Right lobe of liver (tissue), 6 donors: ENCODE measurements around the gene ANXA3. TPM values are rescaled to one million over a fixed set of nuclear protein-coding genes. Genes with fewer than 3 reads are reported as not detected.
A peak's percentile ranks its signal among the peaks of the same experiment; 100 is the strongest.

Experiments
- ATAC-seq, 4 donors: fragments of 200-7000 bp; cut with Tn5 transposase; one replicate each; pipeline ENCODE4 v1.9.1; 2020; ENCODE audit warnings: mild to moderate bottlenecking in 4 of 4, moderate library complexity in 4 of 4
- DNase-seq, 3 donors: peaks; one replicate each; pipeline ENCODE4 v3.0.0-alpha.2; 2020
- H3K27ac ChIP-seq, 3 donors: fragments of 200-600 bp; one replicate each; pipeline ENCODE4 v1.8.0; 2022
- H3K27me3 ChIP-seq, 2 donors: fragments of 200-600 bp; one replicate each; pipeline ENCODE4 v1.8.0; 2022
- H3K36me3 ChIP-seq, 4 donors: fragments of 200-600 bp; sonication (generic) in 1 of 4; one replicate each; pipeline versions ENCODE4 v1.5.1 to v1.8.0; 2017 to 2022; ENCODE audit warnings: control low read depth in 1 of 4
- H3K4me1 ChIP-seq, 4 donors: fragments of 200-600 bp; sonication (generic) in 1 of 4; one replicate each; pipeline versions ENCODE4 v1.5.1 to v1.8.0; 2017 to 2022; ENCODE audit warnings: control low read depth in 1 of 4
- H3K4me3 ChIP-seq, 3 donors: fragments of 200-600 bp; one replicate each; pipeline ENCODE4 v1.8.0; 2022
- H3K9me3 ChIP-seq, 4 donors: fragments of 200-600 bp; sonication (generic) in 1 of 4; one replicate each; pipeline versions ENCODE4 v1.5.1 to v1.8.0; 2017 to 2022; ENCODE audit warnings: control low read depth in 1 of 4
- CTCF ChIP-seq, 4 donors: fragments of 200-600 bp in 3 of 4; fragments of 450-650 bp in 1 of 4; IDR thresholded peaks; one replicate each; pipeline versions ENCODE4 v1.5.1 to v1.8.0; 2016 to 2022; ENCODE audit warnings: antibody characterized with exemption in 4 of 4, mild to moderate bottlenecking in 2 of 4
- POLR2A ChIP-seq: fragments of 450-650 bp; IDR thresholded peaks from one replicate; pipeline ENCODE4 v1.6.1; 2017; ENCODE audit warnings: antibody characterized with exemption, mild to moderate bottlenecking
- WGBS: methylation state at CpG from one replicate; pipeline ENCODE4 v1.1.6; 2018; ENCODE audit warnings: low coverage, low lambda C conversion rate; ENCODE audit not compliant: insufficient coverage; ENCODE audit errors: missing lambda C conversion rate; 5-methylcytosine and 5-hydroxymethylcytosine counted together
- intact Hi-C, 2 donors: fragments of 100-400 bp; cut with DNase I; formaldehyde crosslinking; loops; one replicate each; pipeline versions ENCODE4 v1.11.2 to v1.14.1; 2022
- total RNA-seq, 6 experiments: library from RNA; depleted of rRNA in 2 of 6; stranded (reverse); fragments of >200 nt in 2 of 6; fragmentation: NEBNext Ultra II Directional in 3 of 6; extraction: Animal tissue kit (Norgen Biotek cat#: 25700) in 3 of 6; gene quantifications; one replicate each; pipeline versions ENCODE4 v1.1.0 to v1.2.4, GENCODE V29; 2016 to 2023
- donor health status: DM: no; HTN: yes; CAD: no.
- donor health status: DM: no; HTN: no; CAD: no.
- donor health status: DM: no; HTN: no; CAD: no.
- donor health status: DM: no; HTN: yes; CAD: no.
- donor health status: DM: no; HTN: yes; CAD: no.

Gene ANXA3
- total RNA-seq, 6 experiments from 2014 or later: 0.95 to 3.4 (median 2.0) TPM

GRCh38 chr4:78512357-78512920 is 39.1 kb upstream of the ANXA3 start:
- WGBS: 44% methylated on average over 2 of the region's 3 CpGs
- TF ChIP-seq CTCF (IDR thresholded peaks at IDR 0.05): no peak
- TF ChIP-seq POLR2A: no peak
- Histone ChIP-seq H3K9me3 (no peaks in the 10 kb centered on the region), H3K36me3 (no peaks in the 10 kb centered on the region), H3K27me3 (no peaks in the 10 kb centered on the region), H3K4me1 (no peaks in the 10 kb centered on the region), H3K4me3 (no peak overlapping the region), H3K27ac (no peak overlapping the region)
- DNase-seq (no peak), ATAC-seq (peak in 2 of 4 donors; percentile 53 to 77)
- intact Hi-C loops: loop anchor here in 1 of 2 donors (10.0 kb wide), 1 partner anchor 558 kb away; no protein-coding TSS in a partner anchor

- 45% methylated on average over 3 of the region's 3 CpGs for WGBS
- ATAC-seq (peak in 3 of 4 donors; percentile 35 to 70 (median 62)), DNase-seq (no peak)
- Histone ChIP-seq H3K9me3 (no peaks in the 10 kb centered on the region), H3K27me3 (no peaks in the 10 kb centered on the region), H3K27ac (no peak overlapping the region), H3K4me3 (no peak overlapping the region), H3K4me1 (no peaks in the 10 kb centered on the region), H3K36me3 (no peaks in the 10 kb centered on the region)
- no peak for TF ChIP-seq CTCF (IDR thresholded peaks at IDR 0.05)
- no peak for TF ChIP-seq POLR2A
- intact Hi-C loops: loop anchor here in 1 of 2 donors (10.0 kb wide), 1 partner anchor 559 kb away; no protein-coding TSS in a partner anchor
Observed at GRCh38 chr4:78513411-78513975, 38.1 kb upstream of the ANXA3 start.

GRCh38 chr4:78517050-78517652 is 34.4 kb upstream of the ANXA3 start:
- 6% methylated on average over 3 of the region's 3 CpGs for WGBS
- ATAC-seq: peak; percentile 43 to 70 (median 61)
- H3K4me3 ChIP-seq: no peak overlapping the region
- H3K27me3 ChIP-seq: no peaks in the 10 kb centered on the region
- no peaks in the 10 kb centered on the region for H3K36me3 ChIP-seq
- H3K9me3 ChIP-seq: no peaks in the 10 kb centered on the region
- TF ChIP-seq CTCF (IDR thresholded peaks at IDR 0.05) (peak; percentile 50 to 64 (median 58)), POLR2A (no peak)
- no peaks in the 10 kb centered on the region for H3K4me1 ChIP-seq
- H3K27ac ChIP-seq: no peak overlapping the region
- no peak for DNase-seq
- intact Hi-C loops: loop anchor here in 1 of 2 donors (10.0 kb wide), 1 partner anchor 562 kb away; no protein-coding TSS in a partner anchor

GRCh38 chr4:78518561-78518960 is 33.0 kb upstream of the ANXA3 start:
- intact Hi-C loops: loop anchor here in 1 of 2 donors (10.0 kb wide), 1 partner anchor 564 kb away; no protein-coding TSS in a partner anchor
- H3K27me3 ChIP-seq: no peaks in the 10 kb centered on the region
- H3K9me3 ChIP-seq: no peaks in the 10 kb centered on the region
- TF ChIP-seq CTCF (IDR thresholded peaks at IDR 0.05) (no peak), POLR2A (no peak)
- WGBS: 34% methylated on average over 2 of the region's 3 CpGs
- H3K27ac ChIP-seq: no peak overlapping the region
- ATAC-seq: peak in 1 of 4 donors; percentile 30
- no peaks in the 10 kb centered on the region for H3K36me3 ChIP-seq
- no peak for DNase-seq
- no peak overlapping the region for H3K4me3 ChIP-seq
- no peaks in the 10 kb centered on the region for H3K4me1 ChIP-seq
